CD4-positive, alpha-beta T cell treated with Interleukin-17A for 4 hours (primary cell): ENCODE results near the gene PDGFRB.

Source experiments
- DNase-seq: peaks from one replicate; pipeline ENCODE4 v3.0.0-alpha.2; 2020; ENCODE audit warnings: mixed read lengths

The PDGFRB gene

DNA sequence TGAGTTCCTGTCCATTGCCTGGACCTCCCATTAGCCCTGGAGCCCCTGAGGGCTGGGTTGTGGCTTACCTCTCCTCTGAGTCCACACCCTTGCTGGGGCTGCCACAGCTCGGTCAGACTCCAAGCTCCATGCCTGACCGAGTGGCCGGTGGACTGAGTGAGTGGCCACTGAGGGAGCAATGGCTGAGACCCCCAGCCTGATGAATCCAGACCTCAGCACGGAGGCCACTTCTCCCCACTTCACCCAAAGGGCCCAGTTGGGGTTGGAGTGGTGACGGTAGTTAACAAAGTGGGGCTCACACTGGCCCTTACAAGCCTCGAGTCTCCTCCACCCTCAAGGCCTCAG, 28.8 kb downstream of the PDGFRB start:
- DNase-seq: no peak

DNA sequence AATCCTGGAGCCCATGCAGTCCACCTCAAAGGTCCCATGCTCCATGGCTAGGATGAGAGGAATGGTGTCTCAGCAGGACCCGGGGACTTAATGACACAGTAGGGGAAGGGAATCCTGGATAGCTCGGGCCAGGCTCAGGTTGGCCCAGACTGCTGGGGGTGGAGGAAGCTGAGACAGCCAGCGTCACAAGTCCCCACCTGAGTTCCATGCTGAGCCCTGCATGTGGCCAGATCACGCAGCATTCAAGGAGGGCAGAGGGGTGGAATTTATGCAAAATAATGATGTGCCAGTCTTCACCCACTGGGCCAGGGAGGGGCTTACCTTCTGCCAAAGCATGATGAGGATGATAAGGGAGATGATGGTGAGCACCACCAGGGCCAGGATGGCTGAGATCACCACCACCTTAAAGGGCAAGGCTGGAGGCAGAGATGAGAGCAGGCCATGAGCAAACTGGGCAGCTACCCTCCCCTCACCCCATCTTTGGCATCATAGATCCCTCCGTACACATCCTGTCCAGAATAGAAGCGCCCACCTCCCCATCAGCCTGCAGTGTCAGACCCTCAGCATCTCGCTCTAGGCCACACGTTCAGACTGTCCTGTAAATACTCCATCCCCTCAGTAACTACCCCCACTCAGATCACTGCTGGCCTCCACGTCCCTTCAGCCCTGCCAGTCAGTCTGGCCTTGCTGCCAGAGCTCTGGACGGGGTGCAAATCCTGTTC, 29.3 kb downstream of the PDGFRB start:
- DNase-seq: no peak

DNA sequence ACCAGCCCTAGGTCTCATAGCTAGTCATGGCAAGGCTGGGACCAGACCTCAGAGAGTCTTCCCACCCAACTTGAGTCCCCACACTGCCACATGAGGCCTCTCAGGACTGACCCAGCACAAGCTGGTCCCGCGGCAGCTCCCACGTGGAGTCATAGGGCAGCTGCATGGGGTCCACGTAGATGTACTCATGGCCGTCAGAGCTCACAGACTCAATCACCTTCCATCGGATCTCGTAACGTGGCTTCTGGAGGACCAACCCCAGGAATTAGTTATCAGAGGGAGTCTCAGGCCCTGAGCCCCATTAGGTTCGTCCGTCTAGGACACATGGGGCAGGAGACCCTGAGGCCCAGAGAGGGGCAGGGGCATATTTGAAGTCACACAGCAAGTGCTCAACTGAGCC, 30.3 kb downstream of the PDGFRB start:
- no peak for DNase-seq

DNA sequence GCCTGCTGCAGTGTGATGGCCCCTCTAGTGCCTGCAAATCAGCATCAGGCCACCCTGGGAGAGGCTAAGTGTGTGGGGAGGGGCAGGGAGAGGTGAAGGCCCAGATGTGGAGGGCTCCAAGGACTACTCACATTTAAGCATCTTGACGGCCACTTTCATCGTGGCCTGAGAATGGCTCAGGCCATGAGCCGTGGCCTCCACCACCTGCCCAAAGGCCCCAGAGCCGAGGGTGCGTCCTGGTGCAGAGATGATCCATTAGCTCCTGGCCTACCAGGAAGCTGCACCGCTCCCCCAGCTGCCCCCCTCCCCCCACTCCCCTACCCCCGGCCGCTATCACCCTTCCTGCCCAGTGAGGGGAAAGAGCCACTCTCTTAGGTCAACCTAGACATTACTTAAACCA, 31.0 kb downstream of the PDGFRB start:
- no peak for DNase-seq

DNA sequence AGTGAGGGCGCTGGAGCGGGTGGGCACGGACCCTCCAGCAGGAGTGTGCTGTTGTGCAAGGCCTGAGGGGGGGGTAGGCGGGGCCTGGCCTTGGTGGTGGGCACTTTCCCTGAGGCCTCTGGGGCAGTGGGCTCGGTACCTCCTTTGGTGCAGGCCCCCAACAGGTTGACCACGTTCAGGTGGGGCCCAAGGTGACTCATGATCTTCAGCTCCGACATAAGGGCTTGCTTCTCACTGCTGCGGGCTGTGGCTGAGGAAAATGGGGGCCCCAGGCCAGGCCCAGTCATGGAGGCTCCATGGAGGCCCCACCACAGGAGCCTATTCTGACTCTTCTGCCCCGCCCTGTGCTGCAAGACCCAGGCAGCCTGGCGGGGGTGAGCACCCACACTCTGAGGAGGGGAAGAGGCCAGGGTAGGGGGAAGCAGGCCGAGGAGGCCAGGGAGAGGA, 31.5 kb downstream of the PDGFRB start:
- DNase-seq: no peak

DNA sequence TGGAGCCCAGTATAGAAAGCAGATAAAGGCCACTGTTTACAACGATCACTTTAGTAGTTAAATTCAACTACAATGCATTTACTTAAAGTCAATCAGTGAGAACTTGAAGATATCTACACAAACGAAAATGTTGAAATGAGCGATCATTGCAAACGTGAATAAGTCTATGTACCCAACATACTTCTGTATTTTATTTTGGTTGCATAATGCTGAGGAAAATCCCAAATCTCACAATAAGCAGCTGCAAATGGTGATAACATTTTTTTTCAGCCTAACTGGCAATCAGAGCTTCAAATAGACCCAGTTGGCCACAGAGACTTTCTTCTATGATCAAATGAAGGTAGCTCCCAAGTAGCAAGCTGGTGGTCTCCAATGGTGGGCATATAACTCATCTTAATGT, 32.1 kb downstream of the PDGFRB start:
- DNase-seq: no peak

DNA sequence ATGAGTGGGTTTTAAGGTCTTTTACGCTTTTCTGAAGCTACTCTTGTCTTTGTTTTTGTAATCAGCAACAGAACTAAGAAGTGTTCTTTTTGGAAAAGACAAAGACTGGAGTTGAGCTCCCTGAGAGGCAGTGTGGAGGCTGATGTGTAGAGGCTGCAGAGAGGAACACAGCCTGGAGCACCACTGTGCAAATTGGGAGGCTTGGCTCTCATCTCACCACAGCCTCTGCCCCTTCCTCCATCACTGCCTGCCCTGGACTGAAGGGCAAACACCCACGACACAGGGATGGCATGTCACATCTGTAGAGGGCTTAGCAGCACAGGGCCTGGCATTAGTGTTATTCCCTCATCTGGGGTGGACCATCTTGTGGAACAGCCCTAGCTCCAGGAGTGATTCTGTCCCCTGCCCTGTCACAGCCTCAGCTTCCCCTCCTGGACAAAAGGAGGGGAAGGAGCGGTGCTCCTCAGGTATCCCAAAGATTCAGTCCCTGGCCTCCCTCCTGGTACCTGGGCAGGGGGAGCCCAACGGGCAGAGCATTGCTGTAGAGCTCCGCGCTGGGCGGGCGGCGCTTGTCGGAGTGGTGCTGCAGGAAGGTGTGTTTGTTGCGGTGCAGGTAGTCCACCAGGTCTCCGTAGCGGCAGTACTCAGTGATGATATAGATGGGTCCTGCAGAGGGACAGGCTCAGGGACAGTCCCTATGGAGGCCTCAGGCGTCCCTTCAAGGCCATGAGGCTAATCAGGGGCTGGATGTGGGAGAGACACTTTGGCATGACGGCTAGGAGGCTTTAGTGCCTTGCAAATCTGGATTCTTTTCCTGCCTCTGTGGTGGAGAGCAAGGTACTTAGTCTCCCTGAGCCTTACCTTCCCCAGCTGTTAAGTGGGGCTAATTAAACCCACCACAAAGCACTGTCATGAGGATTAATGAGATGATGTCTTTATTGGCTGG, 32.8 kb downstream of the PDGFRB start:
- DNase-seq: no peak

DNA sequence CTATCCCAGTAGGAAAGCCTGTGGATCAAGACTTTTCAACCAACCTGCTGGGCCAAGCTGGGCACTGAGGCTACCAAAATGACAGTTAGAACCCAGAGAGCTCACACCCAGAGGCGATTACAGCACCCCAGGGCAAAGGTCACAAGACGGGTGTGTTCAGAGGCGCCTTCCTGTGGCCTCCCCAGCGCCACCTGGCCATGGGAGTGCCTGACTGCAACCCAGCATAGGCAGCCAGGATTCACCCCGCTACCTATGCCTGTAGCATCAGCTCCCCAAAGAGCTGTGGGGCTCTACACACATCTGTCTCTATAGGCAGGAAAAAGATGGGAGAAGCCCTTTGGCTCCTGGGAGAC, 33.5 kb downstream of the PDGFRB start:
- DNase-seq: no peak

DNA sequence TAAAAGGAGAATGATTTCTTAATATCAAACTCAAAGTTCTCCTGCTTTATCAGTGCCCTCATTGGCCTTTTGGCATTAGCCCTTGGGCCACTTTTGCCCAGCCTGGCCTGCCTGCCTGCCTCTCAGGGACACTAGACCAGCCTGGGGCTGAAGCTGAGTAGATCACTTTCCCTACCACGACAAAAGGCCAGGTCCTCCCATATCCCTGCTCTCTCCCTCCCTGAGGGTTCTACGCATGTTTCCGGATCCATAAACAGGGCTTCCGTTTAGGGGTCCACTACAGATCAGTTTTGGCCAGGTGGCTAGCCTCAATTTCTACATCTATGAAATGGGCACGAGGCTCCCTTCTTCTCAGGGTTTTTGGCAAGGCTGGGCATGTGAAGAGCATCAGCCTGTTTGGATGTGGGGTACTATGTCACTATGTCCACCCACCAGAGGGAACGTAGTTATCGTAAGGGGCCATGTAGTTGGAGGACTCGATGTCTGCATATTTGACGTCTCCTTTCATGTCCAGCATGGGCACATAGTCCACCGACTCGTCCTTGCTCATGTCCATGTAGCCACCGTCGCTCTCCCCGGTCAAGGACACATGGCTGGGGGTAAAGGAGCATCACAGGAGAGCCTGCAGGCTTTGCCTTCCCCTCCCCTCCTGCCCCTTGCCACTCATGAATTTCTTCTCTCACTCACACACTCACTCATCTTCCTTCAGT, 34.0 kb downstream of the PDGFRB start:
- DNase-seq: no peak

DNA sequence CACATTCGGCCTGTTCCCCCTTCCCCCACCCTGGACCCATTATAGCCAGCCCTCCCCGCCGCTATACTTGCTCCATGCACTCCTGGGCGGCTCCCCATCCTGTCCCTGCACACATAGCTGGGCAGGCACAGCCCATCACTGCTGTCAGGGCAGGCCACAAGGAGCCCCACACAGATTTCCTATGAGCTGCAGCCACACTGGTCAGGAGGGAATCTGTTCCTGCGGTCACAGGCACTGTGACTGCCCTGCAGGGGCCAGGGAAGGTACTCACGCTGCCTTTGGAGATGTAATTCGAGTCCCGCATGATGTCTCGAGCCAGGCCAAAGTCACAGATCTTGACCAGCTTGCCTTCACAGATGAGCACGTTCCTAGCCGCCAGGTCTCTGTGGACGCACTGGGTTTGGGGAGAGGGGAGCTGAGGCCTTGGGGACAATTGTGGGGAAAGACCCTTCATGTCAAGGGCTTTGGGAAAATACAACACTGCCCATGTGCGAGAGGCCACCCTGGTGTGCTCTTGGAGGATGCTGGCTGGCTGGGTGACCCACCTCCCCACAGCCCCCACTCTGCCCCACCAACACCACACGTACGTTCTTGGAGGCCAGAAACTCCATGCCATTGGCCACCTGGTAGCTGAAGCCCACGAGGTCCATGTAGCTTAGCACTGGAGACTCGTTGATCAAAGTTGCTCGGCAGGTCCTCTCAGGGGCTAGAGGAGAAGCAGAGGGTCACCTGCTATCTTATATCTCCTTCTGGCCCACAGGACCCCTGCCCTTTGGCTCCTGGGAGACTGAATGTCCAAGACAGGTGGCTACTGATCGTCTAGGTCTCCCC, 34.8 kb downstream of the PDGFRB start:
- no peak for DNase-seq

DNA sequence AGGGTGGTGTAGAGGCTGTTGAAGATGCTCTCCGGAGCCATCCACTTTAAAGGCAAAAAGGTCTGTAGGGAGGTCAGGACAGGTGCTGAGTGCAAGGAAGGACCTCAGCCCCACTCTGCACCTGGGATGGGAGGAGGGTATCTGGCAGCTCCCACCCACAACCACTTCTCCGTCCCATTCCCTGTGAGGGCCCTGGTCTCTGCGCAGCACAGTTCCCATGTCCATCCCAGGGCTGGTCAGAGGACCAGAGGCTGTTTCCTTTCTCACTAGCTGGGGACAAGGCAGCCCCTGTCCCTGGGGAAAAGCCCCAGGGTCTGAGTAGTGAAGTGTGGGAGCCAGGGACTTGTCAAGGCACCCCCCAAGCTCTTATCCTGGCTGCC, 35.6 kb downstream of the PDGFRB start:
- no peak for DNase-seq

DNA sequence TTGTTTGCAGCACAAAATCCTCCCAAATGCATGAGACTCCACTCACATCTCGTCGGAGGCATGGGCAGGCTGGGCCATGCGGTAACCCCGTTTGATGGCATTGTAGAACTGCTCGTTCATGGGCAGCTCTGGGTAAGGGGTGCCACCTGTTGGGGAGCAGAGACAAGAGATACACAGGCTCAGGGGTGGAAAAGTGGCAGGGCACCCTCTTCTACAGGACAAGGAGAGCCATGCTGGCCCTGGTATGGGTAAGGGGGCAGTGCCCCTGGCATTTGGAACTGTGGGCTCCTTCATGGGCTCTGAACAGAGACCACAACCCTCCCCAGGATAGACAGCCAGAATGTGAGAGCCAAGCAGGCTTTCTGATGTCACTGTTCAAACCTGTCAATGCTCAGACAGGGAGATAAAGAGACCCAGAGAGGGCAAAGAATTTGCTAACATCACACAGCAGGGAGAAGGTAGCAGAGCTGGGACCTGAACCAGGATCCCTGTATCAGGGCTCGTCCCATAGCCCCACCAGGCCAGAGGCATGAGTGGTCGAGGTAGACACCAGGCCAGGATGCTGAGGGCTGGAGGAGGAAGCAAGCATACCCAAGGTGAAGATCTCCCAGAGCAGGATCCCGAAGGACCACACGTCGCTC, 36.1 kb downstream of the PDGFRB start:
- no peak for DNase-seq

DNA sequence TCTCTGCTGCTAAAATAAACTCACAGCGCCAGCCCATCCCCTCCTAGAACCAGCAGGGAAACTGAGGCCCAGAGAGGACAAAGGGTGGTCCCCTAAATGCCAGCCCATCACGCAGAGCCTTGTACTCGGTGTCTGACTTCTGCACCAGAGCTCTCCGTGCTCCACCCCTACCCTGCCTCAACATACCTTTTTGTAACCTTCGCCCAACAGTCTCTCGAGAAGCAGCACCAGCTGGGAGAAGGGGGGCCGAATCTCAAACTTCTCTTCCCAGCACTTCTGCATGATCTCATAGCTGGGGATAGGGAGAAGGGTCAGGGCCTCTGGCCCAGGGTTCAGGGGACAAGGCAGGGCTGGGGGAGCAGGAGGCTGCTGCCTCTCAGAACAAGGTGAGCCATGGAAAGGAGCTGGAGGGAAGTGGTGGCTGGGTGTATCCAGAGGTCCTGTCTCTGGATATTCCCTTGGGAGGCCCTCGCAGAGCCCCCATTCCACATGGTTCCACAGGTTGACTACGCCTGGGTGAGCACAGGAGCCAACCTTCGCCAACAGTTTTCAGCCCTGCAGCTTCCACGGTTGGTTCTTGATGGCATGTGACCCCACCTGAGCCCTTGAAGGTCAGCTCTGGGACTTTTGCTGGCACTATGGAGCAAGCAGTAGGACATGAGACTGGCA, 37.0 kb downstream of the PDGFRB start:
- no peak for DNase-seq

DNA sequence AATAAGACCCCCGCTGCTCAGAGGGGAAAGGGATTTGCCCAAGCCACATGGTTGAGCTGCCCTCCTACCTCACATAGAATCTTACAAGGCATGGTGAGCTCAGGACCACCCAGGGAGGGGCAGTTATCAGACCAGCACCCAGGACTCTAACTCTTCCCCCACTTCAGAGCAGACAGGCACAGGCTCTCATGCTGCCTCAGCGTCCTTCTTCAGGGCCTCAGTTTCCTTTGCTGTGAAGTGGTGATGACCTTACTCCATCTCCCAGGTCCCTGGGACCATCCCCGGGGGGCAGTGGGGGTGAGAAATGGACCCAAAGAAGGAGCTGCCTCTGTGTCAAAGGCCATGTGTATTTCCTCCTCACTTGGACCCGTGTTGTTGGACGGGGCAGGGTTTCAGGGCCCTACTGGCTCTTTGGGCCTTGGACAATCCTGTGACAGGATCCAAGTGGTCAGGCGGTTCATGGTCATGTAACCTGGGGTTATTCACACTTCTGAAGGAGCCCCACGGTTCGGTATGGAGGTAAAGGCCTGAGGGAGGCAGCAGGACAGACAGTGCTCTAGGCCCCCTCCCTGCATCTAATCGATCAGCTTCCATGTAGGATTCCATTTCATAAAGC, 37.6 kb downstream of the PDGFRB start:
- DNase-seq: no peak

DNA sequence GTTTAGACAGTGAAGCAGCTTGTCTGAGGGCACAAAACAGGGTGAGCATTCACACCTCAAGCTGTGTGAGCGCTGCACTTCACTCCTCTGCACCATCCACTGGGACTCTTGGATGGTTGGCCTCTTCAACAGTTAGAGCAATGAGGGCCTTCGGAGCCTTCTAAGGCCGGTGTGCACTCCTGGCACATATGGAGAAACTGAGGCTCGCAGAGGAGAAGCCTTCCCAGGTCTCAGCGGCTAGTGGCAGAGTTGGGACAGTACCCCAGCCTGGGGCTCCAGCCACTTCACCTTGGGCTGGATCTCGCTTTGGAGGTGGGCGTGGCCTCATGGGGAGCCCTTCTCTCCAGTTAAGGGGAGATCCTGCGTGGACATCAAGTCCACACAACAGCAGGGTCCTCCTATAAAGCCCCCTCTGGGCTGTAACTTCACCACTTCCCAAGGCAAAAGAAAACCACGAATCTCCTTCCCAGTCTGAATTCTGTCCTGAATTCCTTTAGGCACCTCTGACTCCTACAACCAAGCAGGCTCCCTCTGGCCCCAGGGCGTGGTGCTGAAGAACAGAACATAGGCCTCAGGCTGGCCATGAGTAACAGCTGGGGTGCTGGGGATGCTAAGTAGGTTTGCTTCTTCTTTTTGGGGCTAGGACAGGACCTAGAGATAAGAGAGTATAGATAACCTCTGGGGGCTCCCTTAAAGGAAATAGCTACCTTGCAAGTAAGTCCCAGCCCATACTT, 38.8 kb downstream of the PDGFRB start:
- DNase-seq: no peak

DNA sequence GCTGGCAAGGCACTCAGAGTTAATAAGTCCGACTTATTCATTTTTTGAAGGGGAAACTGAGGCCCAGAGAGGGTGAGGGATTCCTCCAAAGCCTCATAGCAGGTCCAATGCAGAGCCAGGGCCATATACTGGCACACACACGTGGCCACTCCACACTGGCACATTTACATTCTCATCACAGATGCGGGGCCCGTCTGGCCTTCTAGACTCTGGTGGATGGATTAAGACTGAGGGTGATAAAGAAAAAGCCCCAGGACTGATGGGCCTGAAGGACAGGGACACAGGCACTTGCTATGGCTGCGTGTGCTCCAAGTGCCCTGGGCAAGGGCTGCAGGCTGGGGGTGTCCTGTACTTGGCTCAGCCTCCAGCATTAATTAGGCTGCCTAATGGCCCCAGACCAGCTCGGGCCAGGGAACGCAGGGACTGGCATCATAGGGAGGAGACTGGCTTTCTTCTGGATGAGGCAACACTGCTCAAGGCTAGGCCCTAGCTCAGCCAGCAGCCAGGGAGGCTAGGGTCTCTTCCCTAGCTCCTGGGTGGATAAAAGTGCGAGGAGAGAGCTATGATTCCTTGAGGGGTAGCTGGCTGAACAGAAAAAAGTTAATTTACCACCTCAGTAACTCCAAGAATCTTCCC, 40.8 kb downstream of the PDGFRB start:
- no peak for DNase-seq

DNA sequence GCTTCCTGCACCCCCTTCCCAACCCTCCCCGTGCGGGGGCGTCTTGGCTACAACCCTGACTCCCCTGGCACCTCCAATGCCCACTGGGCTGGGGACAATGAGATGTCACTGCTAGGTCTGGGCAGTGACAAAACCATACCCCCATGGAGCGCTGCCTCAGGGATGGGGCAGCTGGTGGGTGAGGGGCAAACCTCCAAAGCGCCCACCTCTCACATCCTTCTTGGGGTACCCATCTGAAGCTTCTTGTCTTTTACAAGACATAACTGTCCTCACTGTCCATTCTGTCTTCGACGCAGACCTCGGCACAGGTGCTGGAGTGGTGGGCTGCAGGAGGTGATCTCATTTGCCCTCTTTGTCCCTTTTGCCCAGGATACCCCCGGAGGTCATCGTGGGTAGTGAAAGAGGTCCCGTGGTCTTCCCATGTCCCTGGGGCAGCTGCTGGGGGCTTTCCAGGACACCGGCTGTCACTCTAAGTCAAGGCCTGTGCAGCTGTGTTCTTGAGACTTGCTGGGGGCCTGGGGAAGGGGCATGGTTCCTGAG, 41.5 kb downstream of the PDGFRB start:
- no peak for DNase-seq

DNA sequence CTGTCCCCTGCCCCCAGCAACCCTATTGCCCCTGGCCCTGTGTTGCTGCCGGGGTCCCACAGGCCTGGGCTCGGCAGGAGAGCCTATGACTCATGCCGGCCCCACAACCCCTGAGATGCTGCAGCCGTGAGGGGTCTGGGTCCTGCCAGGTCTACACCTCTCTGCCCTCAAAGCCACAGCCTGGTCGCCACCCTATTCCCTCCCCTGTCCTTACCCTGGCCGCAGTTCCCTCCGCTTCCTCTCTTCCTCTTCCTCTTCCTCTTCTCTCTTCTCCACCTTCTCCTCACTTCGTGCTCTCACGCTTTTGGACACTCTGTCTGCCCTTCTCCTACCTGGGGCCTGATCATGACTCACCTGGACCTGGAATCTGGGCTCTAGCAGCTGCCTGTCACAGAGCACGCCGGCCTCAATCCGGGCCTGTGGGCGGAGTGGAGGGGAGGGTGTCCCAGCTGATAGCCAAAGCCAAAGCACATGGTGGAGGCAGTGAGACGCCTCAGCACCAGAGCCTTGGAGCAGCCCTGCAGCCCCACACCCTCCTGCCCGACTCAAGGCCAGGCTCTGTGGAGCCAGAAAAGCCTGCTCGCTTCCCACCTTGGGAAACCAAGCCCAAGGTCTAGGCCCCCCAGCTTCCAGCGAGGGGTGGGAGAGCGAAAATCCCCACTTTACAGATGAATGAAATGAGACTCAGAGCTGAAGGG, 42.4 kb downstream of the PDGFRB start:
- no peak for DNase-seq
